HCT116 (cell line): ENCODE results near the gene CRIP3.

ENCODE experiments used
- CEBPB ChIP-seq: IDR thresholded peaks from 2 replicates; pipeline ENCODE4 v1.6.1; 2012; ENCODE audit warnings: low read depth
- CTCF ChIP-seq, 3 experiments: fragments of 200-600 bp in 1 of 3; sonication (generic) in 1 of 3; IDR thresholded peaks in 2 of 3; conservative IDR thresholded peaks in 1 of 3; 2 replicates each; pipeline ENCODE4 v1.5.1; 2012 to 2017; ENCODE audit warnings: low read depth in 2 of 3, low read length in 2 of 3, antibody characterized with exemption in 1 of 3, borderline replicate concordance in 1 of 3, control low read depth in 1 of 3, mild to moderate bottlenecking in 1 of 3, mixed read lengths in 1 of 3, mixed run types in 1 of 3, moderate library complexity in 1 of 3; ENCODE audit not compliant: insufficient read depth in 1 of 3
- EGR1 ChIP-seq: IDR thresholded peaks from 2 replicates; pipeline ENCODE4 v1.6.1; 2012; ENCODE audit warnings: low read depth
- ELF1 ChIP-seq: IDR thresholded peaks from 2 replicates; pipeline ENCODE4 v1.6.1; 2012; ENCODE audit warnings: low read depth, borderline replicate concordance
- EZH2 ChIP-seq: fragments of 200-600 bp; sonication (generic); IDR thresholded peaks from 2 replicates; pipeline ENCODE4 v1.6.1; 2017; ENCODE audit warnings: antibody characterized with exemption, mixed run types
- EZH2phosphoT487 ChIP-seq: fragments of 200-600 bp; IDR thresholded peaks from 2 replicates; pipeline ENCODE4 v1.6.1; 2018; ENCODE audit warnings: antibody characterized with exemption, borderline replicate concordance
- MAX ChIP-seq: IDR thresholded peaks from 2 replicates; pipeline ENCODE4 v1.6.1; 2012
- POLR2A ChIP-seq: IDR thresholded peaks from 2 replicates; pipeline ENCODE4 v1.7.0; 2011; ENCODE audit warnings: borderline replicate concordance; ENCODE audit not compliant: insufficient read depth, insufficient read length; ENCODE audit errors: extremely low read depth
- RAD21 ChIP-seq: IDR thresholded peaks from 2 replicates; pipeline ENCODE4 v1.6.1; 2012; ENCODE audit warnings: low read depth, mild to moderate bottlenecking
- REST ChIP-seq: IDR thresholded peaks from 2 replicates; pipeline ENCODE4 v1.6.1; 2012; ENCODE audit warnings: low read depth
- SIN3A ChIP-seq: IDR thresholded peaks from 2 replicates; pipeline ENCODE4 v1.6.1; 2012; ENCODE audit warnings: low read depth
- YY1 ChIP-seq: IDR thresholded peaks from 2 replicates; pipeline ENCODE4 v1.6.1; 2011; ENCODE audit warnings: low read length, low read depth, moderate library complexity, mild to moderate bottlenecking; ENCODE audit not compliant: insufficient replicate concordance; ENCODE audit errors: extremely low read depth

GRCh38 chr6:43260791-43261190, 47.8 kb downstream of the CRIP3 start:
- no peak for TF ChIP-seq CTCF (IDR thresholded peaks at IDR 0.05 in 2 of 3, conservative IDR thresholded peaks at IDR 0.05 in 1 of 3; ENCODE audit: borderline replicate concordance in 1 of 3, insufficient read depth in 1 of 3, low read depth in 2 of 3, low read length in 2 of 3)
- no peak for TF ChIP-seq POLR2A
- TF ChIP-seq MAX: no peak
- no peak for TF ChIP-seq REST
- TF ChIP-seq YY1: no peak
- TF ChIP-seq EZH2phosphoT487: no peak
- no peak for TF ChIP-seq EGR1
- TF ChIP-seq ELF1: no peak
- TF ChIP-seq EZH2: no peak
- TF ChIP-seq SIN3A: no peak
- no peak for TF ChIP-seq CEBPB
- no peak for TF ChIP-seq RAD21
